IPS DF 19.7 (cell line): Measurements from ENCODE around the gene MFAP4.

Source experiments
- DNase-seq: peaks from one replicate; pipeline ENCODE4 v3.0.0-alpha.2; 2013; ENCODE audit warnings: low read depth, low spot score

MFAP4 gene

GRCh38 chr17:19333736-19334290, 53.2 kb downstream of the MFAP4 start:
- DNase-seq = no peak
